ENCODE data around the gene LLGL2.

Gene LLGL2

DNA sequence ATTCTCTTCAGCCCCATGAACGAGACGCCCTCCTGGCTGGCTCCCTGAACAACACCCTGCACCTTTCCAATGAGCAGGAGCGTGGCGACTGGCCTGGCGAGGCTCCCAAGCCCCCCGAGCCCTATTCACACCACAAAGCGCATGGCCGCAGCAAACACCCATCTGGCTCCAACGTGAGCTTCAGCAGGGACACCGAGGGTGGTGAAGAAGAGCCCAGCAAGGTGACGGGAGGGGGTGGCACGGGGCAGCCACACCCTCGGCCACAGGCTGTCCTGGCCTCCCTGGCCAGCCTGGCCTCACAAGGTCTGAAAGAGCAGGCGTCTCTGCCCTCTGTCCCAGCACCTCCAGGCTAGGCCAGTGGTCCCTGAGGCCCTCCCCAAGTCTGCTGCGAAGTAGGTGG, 33.8 kb upstream of the LLGL2 start:
- DNase-seq = no peak

DNA sequence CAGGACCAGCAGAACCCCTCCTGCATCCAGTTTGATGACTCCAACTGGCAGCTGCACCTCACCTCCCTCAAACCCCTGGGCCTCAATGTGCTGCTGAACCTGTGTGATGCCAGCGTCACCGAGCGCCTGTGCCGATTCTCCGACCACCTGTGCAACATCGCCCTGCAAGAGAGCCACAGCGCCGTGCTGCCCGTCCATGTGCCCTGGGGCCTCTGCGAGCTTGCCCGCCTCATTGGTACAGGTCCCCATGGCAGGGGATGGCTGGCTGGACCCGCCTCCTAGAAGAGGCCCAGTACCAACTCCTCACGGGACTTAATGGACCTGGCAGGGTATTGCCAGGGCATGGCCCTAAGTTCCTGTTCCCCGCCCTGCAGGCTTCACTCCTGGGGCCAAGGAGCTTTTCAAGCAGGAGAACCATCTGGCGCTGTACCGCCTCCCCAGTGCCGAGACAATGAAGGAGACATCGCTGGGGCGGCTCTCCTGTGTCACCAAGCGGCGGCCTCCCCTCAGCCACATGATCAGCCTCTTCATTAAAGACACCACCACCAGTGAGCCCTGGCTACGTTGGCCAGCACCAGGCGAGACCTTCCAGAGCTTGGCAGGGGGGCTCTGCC, 32.8 kb upstream of the LLGL2 start:
- no peak for DNase-seq

DNA sequence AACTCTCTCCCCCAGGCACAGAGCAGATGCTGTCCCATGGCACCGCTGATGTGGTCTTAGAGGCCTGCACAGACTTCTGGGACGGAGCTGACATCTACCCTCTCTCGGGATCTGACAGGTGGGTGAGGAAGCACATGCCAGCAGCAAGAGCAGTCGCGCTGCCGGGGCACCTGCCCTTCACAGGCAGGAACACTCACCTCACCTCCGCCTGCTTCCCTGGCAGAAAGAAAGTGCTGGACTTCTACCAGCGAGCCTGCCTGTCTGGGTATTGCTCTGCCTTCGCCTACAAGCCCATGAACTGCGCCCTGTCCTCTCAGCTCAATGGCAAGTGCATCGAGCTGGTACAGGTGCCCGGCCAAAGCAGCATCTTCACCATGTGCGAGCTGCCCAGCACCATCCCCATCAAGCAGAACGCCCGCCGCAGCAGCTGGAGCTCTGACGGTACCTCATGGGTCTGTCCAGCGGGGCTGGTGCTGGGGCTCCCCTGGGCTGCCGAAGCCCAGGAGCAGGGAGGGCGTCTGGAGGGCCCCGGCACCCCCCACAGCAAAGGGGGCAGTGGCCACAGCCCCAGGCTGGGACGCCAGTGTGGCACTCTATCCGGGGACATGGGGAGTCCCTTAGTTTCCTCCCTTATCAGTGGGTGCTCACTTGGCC, 31.9 kb upstream of the LLGL2 start:
- no peak for DNase-seq

DNA sequence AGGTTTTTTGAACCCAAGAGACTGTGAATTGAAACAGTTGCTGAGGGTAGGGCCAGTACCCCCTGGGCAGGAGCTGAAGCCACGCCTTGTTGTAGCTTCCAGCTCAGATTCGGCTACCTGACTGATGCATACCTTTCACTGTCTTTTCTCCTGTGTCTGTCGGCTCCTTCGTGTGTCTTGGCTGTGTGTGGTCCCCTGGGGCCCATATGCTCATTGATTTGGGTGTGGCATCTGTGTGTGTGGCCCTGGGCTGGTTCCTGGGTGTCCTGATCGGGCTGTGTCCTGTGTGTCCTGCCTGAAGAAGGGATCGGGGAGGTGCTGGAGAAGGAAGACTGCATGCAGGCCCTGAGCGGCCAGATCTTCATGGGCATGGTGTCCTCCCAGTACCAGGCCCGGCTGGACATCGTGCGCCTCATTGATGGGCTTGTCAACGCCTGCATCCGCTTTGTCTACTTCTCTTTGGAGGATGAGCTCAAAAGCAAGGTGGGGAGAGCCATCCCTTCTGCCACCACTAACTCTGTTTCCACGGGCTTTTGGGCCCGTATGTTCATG, 31.1 kb upstream of the LLGL2 start:
- no peak for DNase-seq

DNA sequence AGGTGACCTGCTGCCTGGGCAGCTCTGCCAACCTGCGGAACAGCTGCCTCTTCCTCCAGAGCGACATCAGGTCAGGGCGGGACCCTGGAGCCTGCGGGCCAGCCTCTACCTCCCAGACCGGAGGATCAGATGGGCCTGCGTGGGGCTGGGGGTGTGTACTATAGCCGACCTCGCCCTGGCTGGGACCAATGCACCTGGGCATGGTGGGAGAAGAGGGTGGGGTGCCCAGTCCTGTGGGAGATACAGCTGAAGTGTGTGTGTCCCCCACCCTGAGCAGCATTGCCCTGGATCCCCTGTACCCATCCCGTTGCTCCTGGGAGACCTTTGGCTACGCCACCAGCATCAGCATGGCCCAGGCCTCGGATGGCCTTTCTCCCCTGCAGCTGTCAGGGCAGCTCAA, 29.5 kb upstream of the LLGL2 start:
- DNase-seq = no peak

DNA sequence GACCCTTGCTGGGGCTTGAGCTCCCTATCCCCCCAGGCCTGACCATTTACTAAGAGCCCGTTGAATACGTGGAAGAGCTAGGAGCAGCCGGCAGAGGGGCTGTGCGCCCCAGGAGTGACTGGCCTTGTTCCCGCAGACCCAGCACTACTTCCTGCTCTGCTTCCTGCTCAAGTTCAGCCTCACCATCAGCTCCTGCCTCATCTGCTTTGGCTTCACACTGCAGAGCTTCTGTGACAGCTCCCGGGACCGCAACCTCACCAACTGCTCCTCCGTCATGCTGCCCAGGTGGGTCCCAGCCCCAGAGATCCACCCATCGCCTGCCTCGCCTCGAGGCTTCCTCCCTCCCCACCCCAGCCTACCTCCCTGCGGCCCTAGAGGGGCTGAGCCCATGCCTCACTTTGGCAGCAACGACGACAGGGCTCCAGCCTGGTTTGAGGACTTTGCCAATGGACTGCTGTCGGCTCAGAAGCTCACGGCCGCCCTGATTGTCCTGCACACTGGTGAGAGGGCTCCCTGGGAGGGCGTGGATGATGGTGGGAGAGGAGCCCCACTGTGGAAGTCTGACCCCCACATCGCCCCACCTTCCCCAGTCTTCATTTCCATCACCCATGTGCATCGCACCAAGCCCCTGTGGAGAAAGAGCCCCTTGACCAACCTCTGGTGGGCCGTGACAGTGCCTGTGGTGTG, 27.3 kb upstream of the LLGL2 start:
- no peak for DNase-seq

DNA sequence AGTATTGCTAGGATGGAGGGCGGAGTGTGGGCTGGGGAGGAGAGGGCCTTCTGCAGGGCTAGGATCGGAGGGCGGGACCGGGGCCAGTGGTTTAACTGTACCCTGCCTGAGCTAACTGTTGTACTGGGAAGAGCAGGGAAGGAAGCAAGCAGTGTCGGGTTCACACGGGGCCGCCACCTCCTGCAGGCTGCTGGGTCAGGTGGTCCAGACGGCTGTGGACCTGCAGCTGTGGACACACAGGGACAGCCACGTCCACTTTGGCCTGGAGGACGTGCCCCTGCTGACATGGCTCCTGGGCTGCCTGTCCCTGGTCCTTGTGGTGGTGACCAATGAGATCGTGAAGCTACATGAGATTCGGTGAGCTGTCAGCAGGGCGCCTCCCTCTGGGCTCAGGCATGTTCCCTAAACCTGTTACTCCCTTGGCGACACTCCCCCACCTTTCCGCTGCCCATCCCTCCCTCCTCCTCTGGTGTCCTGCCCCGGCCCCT, 26.7 kb upstream of the LLGL2 start:
- DNase-seq = no peak

DNA sequence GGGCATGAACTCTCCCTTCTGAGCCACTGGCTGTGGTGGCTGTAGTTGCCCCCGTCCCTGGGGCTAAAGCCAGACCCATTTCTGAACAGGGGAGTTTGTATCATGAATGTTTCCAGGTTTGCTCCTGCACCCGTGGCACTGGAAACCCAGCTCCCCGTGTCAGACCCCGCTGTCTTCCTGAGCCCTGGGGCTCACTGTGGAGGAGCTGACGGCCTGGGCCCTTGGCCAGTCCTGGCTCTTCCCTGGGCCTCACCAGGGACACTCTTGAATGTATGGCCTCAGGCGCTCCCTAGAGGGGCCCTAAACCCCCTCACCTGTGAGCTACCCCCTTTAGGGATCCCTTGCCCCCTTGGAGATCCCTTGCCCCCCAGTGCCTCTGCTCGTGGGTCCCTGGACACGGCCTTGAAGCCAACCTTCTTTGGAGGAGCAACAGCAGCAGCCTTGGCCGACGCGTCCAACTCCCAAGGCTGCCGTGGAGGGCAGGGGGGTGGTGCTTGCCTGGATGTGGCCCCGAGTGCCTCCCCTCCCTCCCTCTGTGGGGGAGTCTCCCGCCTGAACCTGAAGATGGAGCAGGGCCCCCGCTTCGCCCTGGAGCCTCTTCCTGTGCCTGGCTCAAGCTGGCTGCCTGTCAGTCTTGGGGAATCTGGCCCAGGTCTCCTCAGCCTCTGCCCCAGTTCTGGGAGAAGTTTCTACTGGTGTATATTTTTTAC, 26.0 kb upstream of the LLGL2 start:
- no peak for DNase-seq

GRCh38 chr17:75500419-75501216, 24.9 kb upstream of the LLGL2 start:
- no peak for DNase-seq

GRCh38 chr17:75501378-75502071, 24.0 kb upstream of the LLGL2 start:
- DNase-seq = no peak

DNA sequence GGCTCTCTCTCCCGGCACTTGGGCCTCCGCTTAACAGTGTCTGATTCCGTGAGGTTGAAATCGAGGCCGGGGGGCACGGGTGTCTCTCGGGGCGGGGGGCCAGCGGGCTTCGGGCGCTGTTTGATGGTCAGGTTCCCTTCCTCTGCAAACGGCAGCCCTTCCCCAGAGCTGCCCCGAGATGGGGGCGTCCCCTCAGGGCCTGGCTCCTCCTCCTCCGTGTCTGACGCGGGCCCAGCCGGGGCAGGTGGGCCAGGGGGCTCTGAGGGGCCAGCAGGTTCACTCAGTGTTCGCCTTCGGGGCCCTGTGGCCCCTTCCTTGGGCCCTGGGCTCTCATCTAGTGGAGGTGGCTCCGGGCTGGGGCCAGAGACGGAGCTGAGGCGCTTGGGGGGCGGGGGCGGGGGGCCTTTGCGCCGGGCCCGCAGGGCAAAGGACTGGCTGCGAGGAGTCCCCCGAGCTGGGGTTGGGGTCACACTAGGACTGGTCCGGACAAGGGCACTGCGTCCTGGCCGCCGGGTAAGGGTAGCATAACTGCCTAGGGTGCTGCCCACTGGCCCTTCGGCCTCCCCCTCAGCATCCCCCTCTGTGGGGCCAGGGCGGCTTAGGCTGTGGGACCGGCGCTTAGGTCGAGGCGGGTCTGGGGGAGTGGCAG, 23.3 kb upstream of the LLGL2 start:
- DNase-seq = no peak

GRCh38 chr17:75502721-75503329, 22.7 kb upstream of the LLGL2 start:
- DNase-seq = no peak

GRCh38 chr17:75503337-75503950, 22.1 kb upstream of the LLGL2 start:
- DNase-seq = no peak

DNA sequence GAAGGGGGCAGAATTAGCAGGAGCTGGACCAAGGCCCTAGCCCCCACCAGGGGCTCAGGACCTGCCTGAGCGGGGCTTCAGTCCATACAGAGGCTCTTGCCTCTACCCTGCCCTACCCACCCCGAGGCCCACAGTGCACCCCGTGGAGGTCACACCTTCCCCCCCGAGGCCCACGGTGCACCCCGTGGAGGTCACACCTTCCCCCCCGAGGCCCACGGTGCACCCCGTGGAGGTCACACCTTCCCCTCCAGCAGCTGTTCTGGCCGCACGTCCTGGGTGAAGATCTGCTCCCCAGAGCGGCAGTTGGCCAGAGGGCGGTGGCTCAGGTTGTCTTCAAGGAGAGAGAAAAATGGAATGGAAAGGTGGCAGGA, 21.5 kb upstream of the LLGL2 start:
- peak in 1 of 2 donors; percentile 19 for DNase-seq

- peak; percentile 49 to 55 for DNase-seq
These were observed 20.9 kb upstream of the LLGL2 start for GRCh38 chr17:75504347-75505151.

DNA sequence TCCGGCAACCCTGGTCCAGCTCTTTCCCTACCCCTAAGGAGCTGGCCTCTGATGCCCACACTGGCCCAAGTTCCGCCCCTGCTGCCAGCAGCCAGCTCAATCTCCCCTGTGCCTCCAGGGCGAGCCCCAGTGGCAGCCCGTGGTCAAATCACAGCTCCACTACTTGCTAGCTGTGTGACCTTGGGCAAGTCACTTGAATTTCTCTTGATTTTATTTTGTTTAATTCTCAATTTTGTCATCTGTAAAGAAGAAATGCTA, 20.4 kb upstream of the LLGL2 start:
- no peak for DNase-seq

GRCh38 chr17:75505640-75506039, 19.9 kb upstream of the LLGL2 start:
- DNase-seq = no peak

- no peak for DNase-seq
These were observed 19.4 kb upstream of the LLGL2 start for GRCh38 chr17:75506134-75506533.

- DNase-seq = no peak
These were observed 18.6 kb upstream of the LLGL2 start for GRCh38 chr17:75506888-75507287.
